Measurements from ENCODE around the gene LMCD1. TPM values are rescaled to one million over a fixed set of nuclear protein-coding genes. Genes with fewer than 3 reads are reported as not detected.
"Not testable (repeated sequence)": the region's sequence is repeated elsewhere in the genome, so short reads cannot be mapped to it uniquely, and the experiment has no call there.

LMCD1 gene
- total RNA-seq, 1 donor from 2014 or later = 13.4 TPM

GRCh38 chr3:8579943-8580342 lies 78.3 kb downstream of the LMCD1 start:
- no peak for DNase-seq (ENCODE audit: extremely low read depth, low read depth, low spot score)

GRCh38 chr3:8580434-8580833 lies 78.8 kb downstream of the LMCD1 start:
- DNase-seq (ENCODE audit: extremely low read depth, low read depth, low spot score) = not testable (repeated sequence)

GRCh38 chr3:8581373-8581772 lies 79.8 kb downstream of the LMCD1 start:
- DNase-seq (ENCODE audit: extremely low read depth, low read depth, low spot score) = no peak

GRCh38 chr3:8581806-8582445 lies 80.3 kb downstream of the LMCD1 start:
- no peak for DNase-seq (ENCODE audit: extremely low read depth, low read depth, low spot score)

- no peak for DNase-seq (ENCODE audit: extremely low read depth, low read depth, low spot score)
These were observed 83.0 kb downstream of the LMCD1 start for GRCh38 chr3:8584661-8585060.

- DNase-seq (ENCODE audit: extremely low read depth, low read depth, low spot score) = no peak
These were observed 88.4 kb downstream of the LMCD1 start for GRCh38 chr3:8589880-8590556.

- no peak for DNase-seq (ENCODE audit: extremely low read depth, low read depth, low spot score)
These were observed 91.6 kb downstream of the LMCD1 start for GRCh38 chr3:8593021-8593827.

GRCh38 chr3:8595252-8595651 lies 93.6 kb downstream of the LMCD1 start:
- no peak for DNase-seq (ENCODE audit: extremely low read depth, low read depth, low spot score)

- DNase-seq (ENCODE audit: extremely low read depth, low read depth, low spot score) = no peak
These were observed 94.1 kb downstream of the LMCD1 start for GRCh38 chr3:8595695-8596115.

GRCh38 chr3:8596321-8597218 lies 94.9 kb downstream of the LMCD1 start:
- DNase-seq (ENCODE audit: extremely low read depth, low read depth, low spot score) = no peak

- no peak for DNase-seq (ENCODE audit: extremely low read depth, low read depth, low spot score)
These were observed 95.7 kb downstream of the LMCD1 start for GRCh38 chr3:8597219-8597853.

- no peak for DNase-seq (ENCODE audit: extremely low read depth, low read depth, low spot score)
These were observed 97.5 kb downstream of the LMCD1 start for GRCh38 chr3:8599146-8599545.

- DNase-seq (ENCODE audit: extremely low read depth, low read depth, low spot score) = no peak
These were observed 98.8 kb downstream of the LMCD1 start for GRCh38 chr3:8600457-8600856.

GRCh38 chr3:8603115-8603710 lies 101.6 kb downstream of the LMCD1 start:
- no peak for DNase-seq (ENCODE audit: extremely low read depth, low read depth, low spot score)

- DNase-seq (ENCODE audit: extremely low read depth, low read depth, low spot score) = no peak
These were observed 102.4 kb downstream of the LMCD1 start for GRCh38 chr3:8604006-8604405.

- DNase-seq (ENCODE audit: extremely low read depth, low read depth, low spot score) = no peak
These were observed 103.4 kb downstream of the LMCD1 start for GRCh38 chr3:8604988-8605387.

GRCh38 chr3:8606701-8607231 lies 105.1 kb downstream of the LMCD1 start:
- no peak for DNase-seq (ENCODE audit: extremely low read depth, low read depth, low spot score)

- peak; percentile 27 for DNase-seq (ENCODE audit: extremely low read depth, low read depth, low spot score)
These were observed 105.8 kb downstream of the LMCD1 start for GRCh38 chr3:8607234-8608040.

Measured in glomerular endothelial cell (primary cell).